ENCODE data around the gene REPIN1. TPM values are rescaled to one million over a fixed set of nuclear protein-coding genes. Genes with fewer than 3 reads are reported as not detected.

The REPIN1 gene
- total and polyA plus RNA-seq, 4 donors: 38.4 to 135 (median 62.0) TPM

GRCh38 chr7:150357771-150358427 lies 10.7 kb upstream of the REPIN1 start:
- Histone ChIP-seq H3K9me3 (ENCODE audit: control insufficient read depth in 4 of 4, insufficient read depth in 3 of 4, low read length in 3 of 4) (no peaks in the 10 kb centered on the region), H3K4me3 (no peak overlapping the region), H3K27ac (ENCODE audit: low read depth in 1 of 2, low read length in 1 of 2) (no peak overlapping the region), H3K27me3 (ENCODE audit: control insufficient read depth in 3 of 3, insufficient read depth in 3 of 3, low read length in 2 of 3) (no peaks in the 10 kb centered on the region), H3K4me1 (ENCODE audit: control insufficient read depth in 5 of 5, insufficient read depth in 5 of 5, low read length in 5 of 5) (no peaks in the 10 kb centered on the region), H3K36me3 (ENCODE audit: control insufficient read depth in 4 of 4, insufficient read depth in 4 of 4, low read length in 4 of 4) (no peaks in the 10 kb centered on the region), H3K9ac (ENCODE audit: insufficient read depth in 1 of 2, low read length in 2 of 2) (no peak overlapping the region)
- DNase-seq: no peak
- 73 to 78% methylated on average over 13 of the region's 13 CpGs for WGBS, 2 donors
- no peak for ATAC-seq (ENCODE audit: insufficient read depth, low FRiP score)
- TF ChIP-seq CTCF (IDR thresholded peaks at IDR 0.05; ENCODE audit: control extremely low read depth, extremely low read depth): no peak

GRCh38 chr7:150358433-150358832 lies 10.2 kb upstream of the REPIN1 start:
- Histone ChIP-seq H3K9ac (ENCODE audit: insufficient read depth in 1 of 2, low read length in 2 of 2) (no peak overlapping the region), H3K27ac (ENCODE audit: low read depth in 1 of 2, low read length in 1 of 2) (no peak overlapping the region), H3K4me3 (no peak overlapping the region), H3K36me3 (ENCODE audit: control insufficient read depth in 4 of 4, insufficient read depth in 4 of 4, low read length in 4 of 4) (no peaks in the 10 kb centered on the region), H3K27me3 (ENCODE audit: control insufficient read depth in 3 of 3, insufficient read depth in 3 of 3, low read length in 2 of 3) (no peaks in the 10 kb centered on the region), H3K4me1 (ENCODE audit: control insufficient read depth in 5 of 5, insufficient read depth in 5 of 5, low read length in 5 of 5) (no peaks in the 10 kb centered on the region), H3K9me3 (ENCODE audit: control insufficient read depth in 4 of 4, insufficient read depth in 3 of 4, low read length in 3 of 4) (no peaks in the 10 kb centered on the region)
- no peak for ATAC-seq (ENCODE audit: insufficient read depth, low FRiP score)
- DNase-seq: no peak
- TF ChIP-seq CTCF (IDR thresholded peaks at IDR 0.05; ENCODE audit: control extremely low read depth, extremely low read depth): no peak
- whole genome bisulfite sequencing, 2 donors: 97 to 98% methylated on average over 4 of the region's 4 CpGs

- DNase-seq: no peak
- Histone ChIP-seq H3K4me3 (no peak overlapping the region), H3K4me1 (ENCODE audit: control insufficient read depth in 5 of 5, insufficient read depth in 5 of 5, low read length in 5 of 5) (no peaks in the 10 kb centered on the region), H3K27ac (ENCODE audit: low read depth in 1 of 2, low read length in 1 of 2) (no peak overlapping the region), H3K27me3 (ENCODE audit: control insufficient read depth in 3 of 3, insufficient read depth in 3 of 3, low read length in 2 of 3) (no peaks in the 10 kb centered on the region), H3K36me3 (ENCODE audit: control insufficient read depth in 4 of 4, insufficient read depth in 4 of 4, low read length in 4 of 4) (no peaks in the 10 kb centered on the region), H3K9ac (ENCODE audit: insufficient read depth in 1 of 2, low read length in 2 of 2) (no peak overlapping the region), H3K9me3 (ENCODE audit: control insufficient read depth in 4 of 4, insufficient read depth in 3 of 4, low read length in 3 of 4) (no peaks in the 10 kb centered on the region)
- 87% methylated on average over 4 of the region's 4 CpGs for WGBS, 2 donors
- no peak for TF ChIP-seq CTCF (IDR thresholded peaks at IDR 0.05; ENCODE audit: control extremely low read depth, extremely low read depth)
- no peak for ATAC-seq (ENCODE audit: insufficient read depth, low FRiP score)
These were observed 9.5 kb upstream of the REPIN1 start for GRCh38 chr7:150358988-150359621.
